ENCODE results near the gene DNAH14.
"Not testable (repeated sequence)": the region's sequence is repeated elsewhere in the genome, so short reads cannot be mapped to it uniquely, and the experiment has no call there.

Gene DNAH14

GRCh38 chr1:224946349-224946691 lies 16.8 kb downstream of the DNAH14 start:
- not testable (repeated sequence) for H4K8ac ChIP-seq (ENCODE audit: low read depth, low read length); H2BK15ac ChIP-seq (ENCODE audit: low read length); H3K79me1 ChIP-seq (ENCODE audit: low read depth, low read length); H4K91ac ChIP-seq (ENCODE audit: low read depth, low read length, poor library complexity); H3K23ac ChIP-seq (ENCODE audit: low read depth, low read length, poor library complexity); H3K27me3 ChIP-seq (ENCODE audit: control insufficient read depth in 3 of 3, insufficient read depth in 3 of 3, low read depth in 1 of 3, low read length in 3 of 3); H3K9me3 ChIP-seq (replicated peaks in 1 of 2; ENCODE audit: control insufficient read depth in 2 of 2, insufficient read depth in 1 of 2, low read depth in 1 of 2, low read length in 2 of 2); H3K36me3 ChIP-seq (replicated peaks in 1 of 2; ENCODE audit: control insufficient read depth in 2 of 2, insufficient read depth in 2 of 2, low read length in 2 of 2); H3K4me2 ChIP-seq (ENCODE audit: insufficient read depth, low read length, poor library complexity, severe bottlenecking); H2AFZ ChIP-seq (ENCODE audit: low read length); H3K14ac ChIP-seq (ENCODE audit: low read length); H3K4me3 ChIP-seq (ENCODE audit: low read length in 2 of 2); H3K9ac ChIP-seq (ENCODE audit: low read depth, low read length, poor library complexity); H2BK5ac ChIP-seq (ENCODE audit: low read length); H2BK12ac ChIP-seq (ENCODE audit: low read length); DNase-seq (ENCODE audit: low spot score); H3K4ac ChIP-seq (ENCODE audit: low read length); H3K4me1 ChIP-seq (ENCODE audit: control insufficient read depth in 2 of 2, insufficient read depth in 1 of 2, low read depth in 1 of 2, low read length in 2 of 2); H3K27ac ChIP-seq (replicated peaks; ENCODE audit: low read length); H3K18ac ChIP-seq (ENCODE audit: low read length); H2BK120ac ChIP-seq (ENCODE audit: low read depth, low read length); H2AK5ac ChIP-seq (ENCODE audit: low read depth, low read length)
- no CpG with 5 or more reads among the region's 6 CpGs for WGBS, 2 donors (ENCODE audit: extremely low coverage in 2 of 2, insufficient read length in 2 of 2, insufficient replicate concordance in 1 of 2)

- Histone ChIP-seq H3K18ac (ENCODE audit: low read length) (no peak overlapping the region), H4K91ac (ENCODE audit: low read depth, low read length, poor library complexity) (no peak overlapping the region), H2AFZ (ENCODE audit: low read length) (no peak overlapping the region), H4K8ac (ENCODE audit: low read depth, low read length) (no peak overlapping the region), H3K79me1 (ENCODE audit: low read depth, low read length) (no peaks in the 10 kb centered on the region), H3K27me3 (ENCODE audit: control insufficient read depth in 3 of 3, insufficient read depth in 3 of 3, low read depth in 1 of 3, low read length in 3 of 3) (no peaks in the 10 kb centered on the region), H3K4me1 (ENCODE audit: control insufficient read depth in 2 of 2, insufficient read depth in 1 of 2, low read depth in 1 of 2, low read length in 2 of 2) (no peaks in the 10 kb centered on the region), H3K4ac (ENCODE audit: low read length) (no peak overlapping the region), H3K36me3 (replicated peaks in 1 of 2; ENCODE audit: control insufficient read depth in 2 of 2, insufficient read depth in 2 of 2, low read length in 2 of 2) (no peaks in the 10 kb centered on the region), H2BK15ac (ENCODE audit: low read length) (no peak overlapping the region), H3K23ac (ENCODE audit: low read depth, low read length, poor library complexity) (no peak overlapping the region), H2BK120ac (ENCODE audit: low read depth, low read length) (no peak overlapping the region), H3K4me3 (ENCODE audit: low read length in 2 of 2) (no peak overlapping the region), H2BK12ac (ENCODE audit: low read length) (no peak overlapping the region), H3K14ac (ENCODE audit: low read length) (no peak overlapping the region), H3K9me3 (replicated peaks in 1 of 2; ENCODE audit: control insufficient read depth in 2 of 2, insufficient read depth in 1 of 2, low read depth in 1 of 2, low read length in 2 of 2) (no peaks in the 10 kb centered on the region), H3K4me2 (ENCODE audit: insufficient read depth, low read length, poor library complexity, severe bottlenecking) (no peak overlapping the region), H3K27ac (replicated peaks; ENCODE audit: low read length) (no peak overlapping the region), H2BK5ac (ENCODE audit: low read length) (no peak overlapping the region), H3K9ac (ENCODE audit: low read depth, low read length, poor library complexity) (no peak overlapping the region), H2AK5ac (ENCODE audit: low read depth, low read length) (no peak overlapping the region)
- no peak for DNase-seq (ENCODE audit: low spot score)
- no CpG with 5 or more reads among the region's 3 CpGs for WGBS, 2 donors (ENCODE audit: extremely low coverage in 2 of 2, insufficient read length in 2 of 2, insufficient replicate concordance in 1 of 2)
Measured at GRCh38 chr1:224957696-224958095, 28.2 kb downstream of the DNAH14 start.

- Histone ChIP-seq H3K9me3 (replicated peaks in 1 of 2; ENCODE audit: control insufficient read depth in 2 of 2, insufficient read depth in 1 of 2, low read depth in 1 of 2, low read length in 2 of 2) (no peaks in the 10 kb centered on the region), H4K91ac (ENCODE audit: low read depth, low read length, poor library complexity) (no peak overlapping the region), H3K4ac (ENCODE audit: low read length) (no peak overlapping the region), H3K27ac (replicated peaks; ENCODE audit: low read length) (no peak overlapping the region), H3K27me3 (ENCODE audit: control insufficient read depth in 3 of 3, insufficient read depth in 3 of 3, low read depth in 1 of 3, low read length in 3 of 3) (no peaks in the 10 kb centered on the region), H3K4me2 (ENCODE audit: insufficient read depth, low read length, poor library complexity, severe bottlenecking) (no peak overlapping the region), H3K36me3 (replicated peaks in 1 of 2; ENCODE audit: control insufficient read depth in 2 of 2, insufficient read depth in 2 of 2, low read length in 2 of 2) (no peaks in the 10 kb centered on the region), H3K18ac (ENCODE audit: low read length) (no peak overlapping the region), H2BK5ac (ENCODE audit: low read length) (no peak overlapping the region), H3K4me1 (ENCODE audit: control insufficient read depth in 2 of 2, insufficient read depth in 1 of 2, low read depth in 1 of 2, low read length in 2 of 2) (no peaks in the 10 kb centered on the region), H2BK15ac (ENCODE audit: low read length) (no peak overlapping the region), H3K23ac (ENCODE audit: low read depth, low read length, poor library complexity) (no peak overlapping the region), H4K8ac (ENCODE audit: low read depth, low read length) (no peak overlapping the region), H3K9ac (ENCODE audit: low read depth, low read length, poor library complexity) (no peak overlapping the region), H3K79me1 (ENCODE audit: low read depth, low read length) (no peaks in the 10 kb centered on the region), H2BK120ac (ENCODE audit: low read depth, low read length) (no peak overlapping the region), H2AK5ac (ENCODE audit: low read depth, low read length) (no peak overlapping the region), H3K4me3 (ENCODE audit: low read length in 2 of 2) (no peak overlapping the region), H2BK12ac (ENCODE audit: low read length) (no peak overlapping the region), H2AFZ (ENCODE audit: low read length) (no peak overlapping the region), H3K14ac (ENCODE audit: low read length) (no peak overlapping the region)
- DNase-seq (ENCODE audit: low spot score): no peak
- WGBS, 2 donors (ENCODE audit: extremely low coverage in 2 of 2, insufficient read length in 2 of 2, insufficient replicate concordance in 1 of 2): no CpG with 5 or more reads among the region's 1 CpG
Measured at GRCh38 chr1:224958490-224958889, 29.0 kb downstream of the DNAH14 start.

GRCh38 chr1:224959115-224959514 lies 29.6 kb downstream of the DNAH14 start:
- no peak overlapping the region for H2AFZ ChIP-seq (ENCODE audit: low read length)
- no peak overlapping the region for H3K23ac ChIP-seq (ENCODE audit: low read depth, low read length, poor library complexity)
- H3K14ac ChIP-seq (ENCODE audit: low read length): no peak overlapping the region
- no peak overlapping the region for H3K18ac ChIP-seq (ENCODE audit: low read length)
- no peaks in the 10 kb centered on the region for H3K79me1 ChIP-seq (ENCODE audit: low read depth, low read length)
- H3K4me3 ChIP-seq (ENCODE audit: low read length in 2 of 2): no peak overlapping the region
- no CpG with 5 or more reads among the region's 1 CpG for WGBS, 2 donors (ENCODE audit: extremely low coverage in 2 of 2, insufficient read length in 2 of 2, insufficient replicate concordance in 1 of 2)
- no peaks in the 10 kb centered on the region for H3K9me3 ChIP-seq (replicated peaks in 1 of 2; ENCODE audit: control insufficient read depth in 2 of 2, insufficient read depth in 1 of 2, low read depth in 1 of 2, low read length in 2 of 2)
- no peak overlapping the region for H2BK5ac ChIP-seq (ENCODE audit: low read length)
- DNase-seq (ENCODE audit: low spot score): no peak
- no peak overlapping the region for H2BK12ac ChIP-seq (ENCODE audit: low read length)
- H2AK5ac ChIP-seq (ENCODE audit: low read depth, low read length): no peak overlapping the region
- H3K4me2 ChIP-seq (ENCODE audit: insufficient read depth, low read length, poor library complexity, severe bottlenecking): no peak overlapping the region
- H3K36me3 ChIP-seq (replicated peaks in 1 of 2; ENCODE audit: control insufficient read depth in 2 of 2, insufficient read depth in 2 of 2, low read length in 2 of 2): no peaks in the 10 kb centered on the region
- H3K4me1 ChIP-seq (ENCODE audit: control insufficient read depth in 2 of 2, insufficient read depth in 1 of 2, low read depth in 1 of 2, low read length in 2 of 2): no peaks in the 10 kb centered on the region
- no peak overlapping the region for H3K9ac ChIP-seq (ENCODE audit: low read depth, low read length, poor library complexity)
- no peak overlapping the region for H2BK120ac ChIP-seq (ENCODE audit: low read depth, low read length)
- H2BK15ac ChIP-seq (ENCODE audit: low read length): no peak overlapping the region
- no peak overlapping the region for H4K91ac ChIP-seq (ENCODE audit: low read depth, low read length, poor library complexity)
- no peaks in the 10 kb centered on the region for H3K27me3 ChIP-seq (ENCODE audit: control insufficient read depth in 3 of 3, insufficient read depth in 3 of 3, low read depth in 1 of 3, low read length in 3 of 3)
- H3K27ac ChIP-seq (replicated peaks; ENCODE audit: low read length): no peak overlapping the region
- H4K8ac ChIP-seq (ENCODE audit: low read depth, low read length): no peak overlapping the region
- no peak overlapping the region for H3K4ac ChIP-seq (ENCODE audit: low read length)

Data from neuronal stem cell (in vitro differentiated cells).